Stimulated activated CD4-positive, alpha-beta T cell treated with anti-CD3 and anti-CD28 coated beads, TNF-alpha, amount 100 ng/mL, for 24 hours (primary cell): ENCODE data around the gene ZC3H13.
"Not testable (repeated sequence)": the region's sequence is repeated elsewhere in the genome, so short reads cannot be mapped to it uniquely, and the experiment has no call there.

ENCODE experiments used
- DNase-seq, 3 experiments: peaks; one replicate each; pipeline ENCODE4 v3.0.0-alpha.2; 2020; ENCODE audit warnings: low read depth in 3 of 3

ZC3H13 gene

GRCh38 chr13:46006688-46007452 lies 45.7 kb downstream of the ZC3H13 start:
- no peak for DNase-seq

- DNase-seq: no peak
Measured at GRCh38 chr13:46004491-46004890, 48.1 kb downstream of the ZC3H13 start.

GRCh38 chr13:45996631-45997030 lies 55.9 kb downstream of the ZC3H13 start:
- DNase-seq: no peak

- no peak for DNase-seq
Measured at GRCh38 chr13:45995245-45995644, 57.3 kb downstream of the ZC3H13 start.

- DNase-seq: no peak
Measured at GRCh38 chr13:45994752-45995151, 57.8 kb downstream of the ZC3H13 start.

GRCh38 chr13:45989607-45990006 lies 62.9 kb downstream of the ZC3H13 start:
- no peak for DNase-seq

GRCh38 chr13:45981127-45981526 lies 71.4 kb downstream of the ZC3H13 start:
- DNase-seq: not testable (repeated sequence)

GRCh38 chr13:45975337-45975736 lies 77.2 kb downstream of the ZC3H13 start:
- no peak for DNase-seq

- no peak for DNase-seq
Measured at GRCh38 chr13:45974500-45974899, 78.0 kb downstream of the ZC3H13 start.

GRCh38 chr13:45967589-45967988 lies 85.0 kb downstream of the ZC3H13 start:
- no peak for DNase-seq

GRCh38 chr13:45966715-45967114 lies 85.8 kb downstream of the ZC3H13 start:
- no peak for DNase-seq

GRCh38 chr13:45961468-45961867 lies 91.1 kb downstream of the ZC3H13 start:
- DNase-seq: no peak

GRCh38 chr13:45954836-45955800 lies 97.4 kb downstream of the ZC3H13 start:
- DNase-seq: no peak

- DNase-seq: no peak
Measured at GRCh38 chr13:45953082-45953481, 99.5 kb downstream of the ZC3H13 start.

- no peak for DNase-seq
Measured at GRCh38 chr13:45951724-45952123, 100.8 kb downstream of the ZC3H13 start.

GRCh38 chr13:45951166-45951565 lies 101.4 kb downstream of the ZC3H13 start:
- DNase-seq: no peak

- DNase-seq: no peak
Measured at GRCh38 chr13:45950386-45951000, 102.1 kb downstream of the ZC3H13 start.

- no peak for DNase-seq
Measured at GRCh38 chr13:45949161-45949560, 103.4 kb downstream of the ZC3H13 start.

GRCh38 chr13:45943965-45944364 lies 108.6 kb downstream of the ZC3H13 start:
- no peak for DNase-seq

GRCh38 chr13:45943120-45943519 lies 109.4 kb downstream of the ZC3H13 start:
- no peak for DNase-seq

GRCh38 chr13:45941261-45941660 lies 111.3 kb downstream of the ZC3H13 start:
- no peak for DNase-seq

- no peak for DNase-seq
Measured at GRCh38 chr13:45940061-45940460, 112.5 kb downstream of the ZC3H13 start.
